HepG2 (cell line): ENCODE data around the gene SFMBT1. TPM values are rescaled to one million over a fixed set of nuclear protein-coding genes. Genes with fewer than 3 reads are reported as not detected.

Experiments
- ATF2 ChIP-seq: sonication (generic); formaldehyde crosslinking; IDR thresholded peaks from 2 replicates; pipeline ENCODE4 v1.4.0; 2020; ENCODE audit warnings: missing genetic modification reagents
- ATF5 ChIP-seq: sonication (generic); formaldehyde crosslinking; IDR thresholded peaks from 2 replicates; pipeline ENCODE4 v1.4.0; 2020; ENCODE audit warnings: mild to moderate bottlenecking, low read depth, missing genetic modification reagents
- DBP ChIP-seq: sonication (generic); formaldehyde crosslinking; IDR thresholded peaks from 2 replicates; pipeline ENCODE4 v1.4.0; 2020; ENCODE audit warnings: missing genetic modification reagents; ENCODE audit errors: not compliant biosample characterization
- IRF1 ChIP-seq: sonication (generic); formaldehyde crosslinking; IDR thresholded peaks from 2 replicates; pipeline ENCODE4 v1.4.0; 2020; ENCODE audit warnings: low read depth, mild to moderate bottlenecking, missing genetic modification reagents
- MTERF4 ChIP-seq: sonication (generic); formaldehyde crosslinking; IDR thresholded peaks from 2 replicates; pipeline ENCODE4 v1.8.0; 2023; ENCODE audit warnings: mild to moderate bottlenecking, missing genetic modification reagents
- PAF1 ChIP-seq: IDR thresholded peaks from 2 replicates; pipeline ENCODE4 v1.6.1; 2016; ENCODE audit warnings: missing genetic modification reagents, missing compliant biosample characterization
- PATZ1 ChIP-seq: sonication (generic); formaldehyde crosslinking; IDR thresholded peaks from 2 replicates; pipeline ENCODE4 v1.4.0; 2020; ENCODE audit warnings: missing genetic modification reagents
- PLRG1 ChIP-seq: fragments of 450-650 bp; conservative IDR thresholded peaks from 2 replicates; pipeline ENCODE4 v1.6.1; 2016
- RNF219 ChIP-seq: sonication (generic); formaldehyde crosslinking; IDR thresholded peaks from 2 replicates; pipeline ENCODE4 v1.5.0; 2020; ENCODE audit warnings: mild to moderate bottlenecking, missing genetic modification reagents
- SRSF4 ChIP-seq: fragments of 200-400 bp; formaldehyde crosslinking; IDR thresholded peaks from one replicate; pipeline ENCODE4 v1.6.1; 2018; ENCODE audit warnings: mild to moderate bottlenecking, low read depth, low read length, moderate library complexity; ENCODE audit not compliant: poor library complexity, severe bottlenecking
- ZBTB2 ChIP-seq: sonication (generic); formaldehyde crosslinking; IDR thresholded peaks from 2 replicates; pipeline ENCODE4 v1.8.0; 2022; ENCODE audit warnings: low read depth, missing genetic modification reagents
- ZNF564 ChIP-seq: sonication (generic); formaldehyde crosslinking; IDR thresholded peaks from 2 replicates; pipeline ENCODE4 v1.8.1; 2023; ENCODE audit warnings: mild to moderate bottlenecking, missing genetic modification reagents
- ZNF691 ChIP-seq: sonication (generic); formaldehyde crosslinking; IDR thresholded peaks from 2 replicates; pipeline ENCODE4 v1.4.0; 2020; ENCODE audit warnings: missing genetic modification reagents, low read depth, mild to moderate bottlenecking, borderline replicate concordance
- ZNF788 ChIP-seq: sonication (generic); formaldehyde crosslinking; IDR thresholded peaks from 2 replicates; pipeline ENCODE4 v1.5.0; 2020; ENCODE audit warnings: mild to moderate bottlenecking, missing genetic modification reagents, borderline replicate concordance
- polyA plus RNA-seq, 8 experiments: library from polyadenylated mRNA; depleted of rRNA in 3 of 8; stranded (reverse) in 7 of 8; unstranded in 1 of 8; fragments of >200 nt; fragmentation: Illumina TruSeq in 4 of 8; extraction: Trizol in 4 of 8; gene quantifications; 2 replicates each; pipeline versions ENCODE4 v1.2.1 to v1.2.3, GENCODE V29; 2011 to 2016; ENCODE audit warnings: low read depth in 4 of 8, missing spikeins in 1 of 8, mixed read lengths in 1 of 8; ENCODE audit not compliant: insufficient read depth in 1 of 8
- total RNA-seq, 5 experiments: library from RNA; depleted of rRNA; stranded (reverse); fragments of >200 nt; fragmentation: Illumina TruSeq; extraction: Trizol; gene quantifications; 2 replicates each; pipeline ENCODE4 v1.2.3, GENCODE V29; 2016; ENCODE audit warnings: low read depth in 1 of 5
- TF ChIP-seq, protein P1 (sequence below): IDR thresholded peaks from 2 replicates; pipeline ENCODE4 v1.6.1; 2016; ENCODE audit warnings: missing biosample characterization, missing genetic modification reagents, low read depth

SFMBT1 gene
- total and polyA plus RNA-seq, 2 of the 13 experiments (the other 11 are each of a cell fraction or from before 2014, with no cell fraction given) = 3.8 to 12.8 TPM

GRCh38 chr3:53092942-53093341 lies 47.1 kb upstream of the SFMBT1 start (continued):
- TF ChIP-seq, protein P1, sequence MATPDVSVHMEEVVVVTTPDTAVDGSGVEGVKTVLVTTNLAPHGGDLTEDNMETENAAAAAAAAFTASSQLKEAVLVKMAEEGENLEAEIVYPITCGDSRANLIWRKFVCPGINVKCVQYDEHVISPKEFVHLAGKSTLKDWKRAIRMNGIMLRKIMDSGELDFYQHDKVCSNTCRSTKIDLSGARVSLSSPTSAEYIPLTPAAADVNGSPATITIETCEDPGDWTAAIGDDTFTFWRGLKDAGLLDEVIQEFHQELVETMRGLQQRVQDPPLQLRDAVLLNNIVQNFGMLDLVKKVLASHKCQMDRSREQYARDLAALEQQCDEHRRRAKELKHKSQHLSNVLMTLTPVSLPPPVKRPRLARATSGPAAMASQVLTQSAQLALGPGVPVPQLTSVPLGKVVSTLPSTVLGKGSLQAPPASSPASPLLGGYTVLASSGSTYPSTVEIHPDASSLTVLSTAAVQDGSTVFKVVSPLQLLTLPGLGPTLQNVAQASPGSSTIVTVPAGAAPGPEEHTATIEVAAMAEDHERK (CRISPR knock-in tag) = no peak
- TF ChIP-seq MTERF4 (no peak), ATF2 (CRISPR knock-in tag) (peak; percentile 72), IRF1 (CRISPR knock-in tag) (no peak), ZNF691 (no peak), PLRG1 (no peak), ZNF564 (no peak), ZBTB2 (CRISPR knock-in tag) (no peak), PATZ1 (CRISPR knock-in tag) (0 out of 2 replicates have a peak, but pooled peaks have one; percentile 39), ZNF788 (CRISPR knock-in tag) (no peak; the same call in 1 of the 2 replicates), ATF5 (no peak), RNF219 (CRISPR knock-in tag) (no peak), SRSF4 (no peak), DBP (CRISPR knock-in tag) (no peak), PAF1 (no peak)
